WTC11 (cell line): Measurements from ENCODE around the gene IRF2BP1. TPM values are rescaled to one million over a fixed set of nuclear protein-coding genes. Genes with fewer than 3 reads are reported as not detected.

Source experiments
- CREB1 ChIP-seq: sonication (generic); formaldehyde crosslinking; IDR thresholded peaks from 2 replicates; pipeline ENCODE4 v1.8.0; 2023; ENCODE audit warnings: mild to moderate bottlenecking, missing genetic modification reagents
- FOXP1 ChIP-seq: sonication (generic); formaldehyde crosslinking; IDR thresholded peaks from 2 replicates; pipeline ENCODE4 v1.8.0; 2022; ENCODE audit warnings: missing genetic modification reagents, mild to moderate bottlenecking, moderate library complexity, borderline replicate concordance
- GABPB1 ChIP-seq: sonication (generic); formaldehyde crosslinking; IDR thresholded peaks from 2 replicates; pipeline ENCODE4 v1.8.1; 2023; ENCODE audit warnings: mild to moderate bottlenecking, missing genetic modification reagents
- OVOL2 ChIP-seq: fragments of 250-450 bp; sonication (Bioruptor Pico); IDR thresholded peaks from 2 replicates; pipeline ENCODE4 v1.9.0; 2021; ENCODE audit warnings: mild to moderate bottlenecking, borderline replicate concordance
- SP1 ChIP-seq: sonication (generic); formaldehyde crosslinking; conservative IDR thresholded peaks from 2 replicates; pipeline ENCODE4 v1.8.1; 2022; ENCODE audit warnings: missing genetic modification reagents
- TEAD1 ChIP-seq: sonication (generic); formaldehyde crosslinking; IDR thresholded peaks from 2 replicates; pipeline ENCODE4 v1.8.0; 2022; ENCODE audit warnings: mild to moderate bottlenecking, missing genetic modification reagents
- ZNF219 ChIP-seq: sonication (generic); formaldehyde crosslinking; IDR thresholded peaks from 2 replicates; pipeline ENCODE4 v1.8.0; 2023; ENCODE audit warnings: missing genetic modification reagents, mild to moderate bottlenecking, borderline replicate concordance
- ZNF423 ChIP-seq: fragments of 250-450 bp; sonication (Bioruptor Pico); IDR thresholded peaks from 2 replicates; pipeline ENCODE4 v2.1.2; 2022; ENCODE audit warnings: mild to moderate bottlenecking, moderate library complexity
- ZNF671 ChIP-seq: fragments of 250-450 bp; sonication (Bioruptor Pico); IDR thresholded peaks from 2 replicates; pipeline ENCODE4 v1.8.0; 2021; ENCODE audit warnings: mild to moderate bottlenecking
- total RNA-seq: library from RNA; stranded (reverse); gene quantifications from 3 replicates; pipeline ENCODE4 v1.2.3, GENCODE V29; 2021
- TF ChIP-seq, protein P1 (sequence below): sonication (generic); formaldehyde crosslinking; IDR thresholded peaks from 2 replicates; pipeline ENCODE4 v1.8.0; 2023; ENCODE audit warnings: missing genetic modification reagents, mild to moderate bottlenecking, borderline replicate concordance
- TF ChIP-seq, protein P2 (sequence below): fragments of 200-600 bp; IDR thresholded peaks from 2 replicates; pipeline ENCODE4 v1.8.0; 2022; ENCODE audit warnings: antibody characterized with exemption
- TF ChIP-seq, protein P3 (sequence below): sonication (generic); formaldehyde crosslinking; IDR thresholded peaks from 2 replicates; pipeline ENCODE4 v1.8.1; 2023; ENCODE audit warnings: mild to moderate bottlenecking, moderate library complexity, missing genetic modification reagents
- TF ChIP-seq, protein P4 (sequence below): sonication (generic); formaldehyde crosslinking; conservative IDR thresholded peaks from 2 replicates; pipeline ENCODE4 v1.8.1; 2023; ENCODE audit warnings: mild to moderate bottlenecking, low read depth, missing genetic modification reagents, moderate library complexity
- TF ChIP-seq, protein P5 (sequence below): sonication (generic); formaldehyde crosslinking; IDR thresholded peaks from 2 replicates; pipeline ENCODE4 v1.8.1; 2022; ENCODE audit warnings: mild to moderate bottlenecking, moderate library complexity, missing genetic modification reagents

The IRF2BP1 gene
- total RNA-seq, 1 experiment from 2014 or later = 30.3 TPM

DNA sequence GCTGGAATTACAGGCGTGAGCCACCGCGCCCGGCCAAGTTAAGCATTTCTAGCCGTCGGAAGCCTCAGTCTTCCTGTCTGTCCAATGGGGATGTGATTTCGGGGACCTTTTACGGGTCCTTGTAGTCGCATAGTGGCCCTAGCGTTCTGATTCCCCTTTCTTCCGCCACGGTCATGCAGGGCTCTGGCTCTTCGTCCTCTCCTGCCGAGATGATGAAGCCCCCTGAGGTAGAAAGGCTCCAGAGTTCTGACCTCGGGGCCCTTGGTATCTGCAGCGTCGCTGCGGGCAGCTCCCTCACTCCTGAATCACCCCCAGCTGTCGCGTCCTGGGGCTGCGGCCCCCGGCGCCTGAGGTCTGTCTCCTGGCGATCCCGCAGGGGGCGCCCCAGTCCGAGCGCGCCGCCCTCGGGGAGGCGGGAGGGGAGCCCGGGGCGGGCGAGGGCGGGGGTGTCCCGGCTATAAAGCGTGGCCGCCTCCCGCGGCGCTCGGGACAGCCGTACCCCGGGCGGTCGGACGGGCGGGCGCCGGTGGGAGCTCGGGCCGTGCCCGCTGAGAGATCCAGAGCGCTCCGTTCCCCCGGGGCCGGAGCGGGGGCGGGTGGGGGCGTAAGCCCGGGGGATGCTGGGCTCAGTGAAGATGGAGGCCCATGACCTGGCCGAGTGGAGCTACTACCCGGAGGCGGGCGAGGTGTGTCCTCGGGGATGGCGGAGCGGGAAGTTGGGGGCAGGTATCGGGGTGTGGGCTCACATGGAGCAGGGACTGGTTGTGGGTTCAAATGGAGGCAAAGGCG is 21.9 kb downstream of the IRF2BP1 start, which contains the start of gene FOXA3 (continued):
- TF ChIP-seq, protein P1, sequence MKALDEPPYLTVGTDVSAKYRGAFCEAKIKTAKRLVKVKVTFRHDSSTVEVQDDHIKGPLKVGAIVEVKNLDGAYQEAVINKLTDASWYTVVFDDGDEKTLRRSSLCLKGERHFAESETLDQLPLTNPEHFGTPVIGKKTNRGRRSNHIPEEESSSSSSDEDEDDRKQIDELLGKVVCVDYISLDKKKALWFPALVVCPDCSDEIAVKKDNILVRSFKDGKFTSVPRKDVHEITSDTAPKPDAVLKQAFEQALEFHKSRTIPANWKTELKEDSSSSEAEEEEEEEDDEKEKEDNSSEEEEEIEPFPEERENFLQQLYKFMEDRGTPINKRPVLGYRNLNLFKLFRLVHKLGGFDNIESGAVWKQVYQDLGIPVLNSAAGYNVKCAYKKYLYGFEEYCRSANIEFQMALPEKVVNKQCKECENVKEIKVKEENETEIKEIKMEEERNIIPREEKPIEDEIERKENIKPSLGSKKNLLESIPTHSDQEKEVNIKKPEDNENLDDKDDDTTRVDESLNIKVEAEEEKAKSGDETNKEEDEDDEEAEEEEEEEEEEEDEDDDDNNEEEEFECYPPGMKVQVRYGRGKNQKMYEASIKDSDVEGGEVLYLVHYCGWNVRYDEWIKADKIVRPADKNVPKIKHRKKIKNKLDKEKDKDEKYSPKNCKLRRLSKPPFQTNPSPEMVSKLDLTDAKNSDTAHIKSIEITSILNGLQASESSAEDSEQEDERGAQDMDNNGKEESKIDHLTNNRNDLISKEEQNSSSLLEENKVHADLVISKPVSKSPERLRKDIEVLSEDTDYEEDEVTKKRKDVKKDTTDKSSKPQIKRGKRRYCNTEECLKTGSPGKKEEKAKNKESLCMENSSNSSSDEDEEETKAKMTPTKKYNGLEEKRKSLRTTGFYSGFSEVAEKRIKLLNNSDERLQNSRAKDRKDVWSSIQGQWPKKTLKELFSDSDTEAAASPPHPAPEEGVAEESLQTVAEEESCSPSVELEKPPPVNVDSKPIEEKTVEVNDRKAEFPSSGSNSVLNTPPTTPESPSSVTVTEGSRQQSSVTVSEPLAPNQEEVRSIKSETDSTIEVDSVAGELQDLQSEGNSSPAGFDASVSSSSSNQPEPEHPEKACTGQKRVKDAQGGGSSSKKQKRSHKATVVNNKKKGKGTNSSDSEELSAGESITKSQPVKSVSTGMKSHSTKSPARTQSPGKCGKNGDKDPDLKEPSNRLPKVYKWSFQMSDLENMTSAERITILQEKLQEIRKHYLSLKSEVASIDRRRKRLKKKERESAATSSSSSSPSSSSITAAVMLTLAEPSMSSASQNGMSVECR = 0 out of 2 replicates have a peak, but pooled peaks have one; percentile 33
- TF ChIP-seq, protein P2, sequence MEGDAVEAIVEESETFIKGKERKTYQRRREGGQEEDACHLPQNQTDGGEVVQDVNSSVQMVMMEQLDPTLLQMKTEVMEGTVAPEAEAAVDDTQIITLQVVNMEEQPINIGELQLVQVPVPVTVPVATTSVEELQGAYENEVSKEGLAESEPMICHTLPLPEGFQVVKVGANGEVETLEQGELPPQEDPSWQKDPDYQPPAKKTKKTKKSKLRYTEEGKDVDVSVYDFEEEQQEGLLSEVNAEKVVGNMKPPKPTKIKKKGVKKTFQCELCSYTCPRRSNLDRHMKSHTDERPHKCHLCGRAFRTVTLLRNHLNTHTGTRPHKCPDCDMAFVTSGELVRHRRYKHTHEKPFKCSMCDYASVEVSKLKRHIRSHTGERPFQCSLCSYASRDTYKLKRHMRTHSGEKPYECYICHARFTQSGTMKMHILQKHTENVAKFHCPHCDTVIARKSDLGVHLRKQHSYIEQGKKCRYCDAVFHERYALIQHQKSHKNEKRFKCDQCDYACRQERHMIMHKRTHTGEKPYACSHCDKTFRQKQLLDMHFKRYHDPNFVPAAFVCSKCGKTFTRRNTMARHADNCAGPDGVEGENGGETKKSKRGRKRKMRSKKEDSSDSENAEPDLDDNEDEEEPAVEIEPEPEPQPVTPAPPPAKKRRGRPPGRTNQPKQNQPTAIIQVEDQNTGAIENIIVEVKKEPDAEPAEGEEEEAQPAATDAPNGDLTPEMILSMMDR = peak; percentile 62
- no peak for TF ChIP-seq TEAD1 (CRISPR knock-in tag)
- TF ChIP-seq SP1 (CRISPR knock-in tag) = peak; percentile 68
- TF ChIP-seq ZNF671 (CRISPR knock-in tag) = 0 out of 2 replicates have a peak, but pooled peaks have one; percentile 39
- TF ChIP-seq, protein P3, sequence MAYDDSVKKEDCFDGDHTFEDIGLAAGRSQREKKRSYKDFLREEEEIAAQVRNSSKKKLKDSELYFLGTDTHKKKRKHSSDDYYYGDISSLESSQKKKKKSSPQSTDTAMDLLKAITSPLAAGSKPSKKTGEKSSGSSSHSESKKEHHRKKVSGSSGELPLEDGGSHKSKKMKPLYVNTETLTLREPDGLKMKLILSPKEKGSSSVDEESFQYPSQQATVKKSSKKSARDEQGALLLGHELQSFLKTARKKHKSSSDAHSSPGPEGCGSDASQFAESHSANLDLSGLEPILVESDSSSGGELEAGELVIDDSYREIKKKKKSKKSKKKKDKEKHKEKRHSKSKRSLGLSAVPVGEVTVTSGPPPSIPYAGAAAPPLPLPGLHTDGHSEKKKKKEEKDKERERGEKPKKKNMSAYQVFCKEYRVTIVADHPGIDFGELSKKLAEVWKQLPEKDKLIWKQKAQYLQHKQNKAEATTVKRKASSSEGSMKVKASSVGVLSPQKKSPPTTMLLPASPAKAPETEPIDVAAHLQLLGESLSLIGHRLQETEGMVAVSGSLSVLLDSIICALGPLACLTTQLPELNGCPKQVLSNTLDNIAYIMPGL = peak; percentile 59; the same call in 1 of the 2 replicates
- TF ChIP-seq ZNF423 = peak; percentile 58
- TF ChIP-seq OVOL2 (CRISPR knock-in tag) = no peak
- TF ChIP-seq, protein P4, sequence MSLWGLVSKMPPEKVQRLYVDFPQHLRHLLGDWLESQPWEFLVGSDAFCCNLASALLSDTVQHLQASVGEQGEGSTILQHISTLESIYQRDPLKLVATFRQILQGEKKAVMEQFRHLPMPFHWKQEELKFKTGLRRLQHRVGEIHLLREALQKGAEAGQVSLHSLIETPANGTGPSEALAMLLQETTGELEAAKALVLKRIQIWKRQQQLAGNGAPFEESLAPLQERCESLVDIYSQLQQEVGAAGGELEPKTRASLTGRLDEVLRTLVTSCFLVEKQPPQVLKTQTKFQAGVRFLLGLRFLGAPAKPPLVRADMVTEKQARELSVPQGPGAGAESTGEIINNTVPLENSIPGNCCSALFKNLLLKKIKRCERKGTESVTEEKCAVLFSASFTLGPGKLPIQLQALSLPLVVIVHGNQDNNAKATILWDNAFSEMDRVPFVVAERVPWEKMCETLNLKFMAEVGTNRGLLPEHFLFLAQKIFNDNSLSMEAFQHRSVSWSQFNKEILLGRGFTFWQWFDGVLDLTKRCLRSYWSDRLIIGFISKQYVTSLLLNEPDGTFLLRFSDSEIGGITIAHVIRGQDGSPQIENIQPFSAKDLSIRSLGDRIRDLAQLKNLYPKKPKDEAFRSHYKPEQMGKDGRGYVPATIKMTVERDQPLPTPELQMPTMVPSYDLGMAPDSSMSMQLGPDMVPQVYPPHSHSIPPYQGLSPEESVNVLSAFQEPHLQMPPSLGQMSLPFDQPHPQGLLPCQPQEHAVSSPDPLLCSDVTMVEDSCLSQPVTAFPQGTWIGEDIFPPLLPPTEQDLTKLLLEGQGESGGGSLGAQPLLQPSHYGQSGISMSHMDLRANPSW (CRISPR knock-in tag) = no peak
- 0 out of 2 replicates have a peak, but pooled peaks have one; percentile 9 for TF ChIP-seq FOXP1
- TF ChIP-seq ZNF219 (CRISPR knock-in tag) = no peak
- TF ChIP-seq, protein P5, sequence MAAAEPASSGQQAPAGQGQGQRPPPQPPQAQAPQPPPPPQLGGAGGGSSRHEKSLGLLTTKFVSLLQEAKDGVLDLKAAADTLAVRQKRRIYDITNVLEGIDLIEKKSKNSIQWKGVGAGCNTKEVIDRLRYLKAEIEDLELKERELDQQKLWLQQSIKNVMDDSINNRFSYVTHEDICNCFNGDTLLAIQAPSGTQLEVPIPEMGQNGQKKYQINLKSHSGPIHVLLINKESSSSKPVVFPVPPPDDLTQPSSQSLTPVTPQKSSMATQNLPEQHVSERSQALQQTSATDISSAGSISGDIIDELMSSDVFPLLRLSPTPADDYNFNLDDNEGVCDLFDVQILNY (CRISPR knock-in tag) = peak; percentile 43; the same call in 1 of the 2 replicates
- no peak; the same call in 1 of the 2 replicates for TF ChIP-seq GABPB1 (CRISPR knock-in tag)
- no peak for TF ChIP-seq CREB1
